ENCODE measurements around the gene PNLDC1. TPM values are rescaled to one million over a fixed set of nuclear protein-coding genes. Genes with fewer than 3 reads are reported as not detected.
"Not testable (repeated sequence)": the region's sequence is repeated elsewhere in the genome, so short reads cannot be mapped to it uniquely, and the experiment has no call there.

Gene PNLDC1
- polyA plus RNA-seq, 6 donors from 2014 or later, result not detected

GRCh38 chr6:159816775-159817174 is 16.7 kb downstream of the PNLDC1 start:
- H3K4me1 Mint-ChIP-seq, result peaks cover 18 to 28% (median 26%) of the 10 kb centered on the region in 3 donors
- H3K27ac Mint-ChIP-seq; H3K4me3 Mint-ChIP-seq; H3K27me3 Mint-ChIP-seq; H3K9me3 Mint-ChIP-seq; ATAC-seq (ENCODE audit: low read depth in 2 of 2); H3K36me3 Mint-ChIP-seq; DNase-seq: not testable (repeated sequence)

DNA sequence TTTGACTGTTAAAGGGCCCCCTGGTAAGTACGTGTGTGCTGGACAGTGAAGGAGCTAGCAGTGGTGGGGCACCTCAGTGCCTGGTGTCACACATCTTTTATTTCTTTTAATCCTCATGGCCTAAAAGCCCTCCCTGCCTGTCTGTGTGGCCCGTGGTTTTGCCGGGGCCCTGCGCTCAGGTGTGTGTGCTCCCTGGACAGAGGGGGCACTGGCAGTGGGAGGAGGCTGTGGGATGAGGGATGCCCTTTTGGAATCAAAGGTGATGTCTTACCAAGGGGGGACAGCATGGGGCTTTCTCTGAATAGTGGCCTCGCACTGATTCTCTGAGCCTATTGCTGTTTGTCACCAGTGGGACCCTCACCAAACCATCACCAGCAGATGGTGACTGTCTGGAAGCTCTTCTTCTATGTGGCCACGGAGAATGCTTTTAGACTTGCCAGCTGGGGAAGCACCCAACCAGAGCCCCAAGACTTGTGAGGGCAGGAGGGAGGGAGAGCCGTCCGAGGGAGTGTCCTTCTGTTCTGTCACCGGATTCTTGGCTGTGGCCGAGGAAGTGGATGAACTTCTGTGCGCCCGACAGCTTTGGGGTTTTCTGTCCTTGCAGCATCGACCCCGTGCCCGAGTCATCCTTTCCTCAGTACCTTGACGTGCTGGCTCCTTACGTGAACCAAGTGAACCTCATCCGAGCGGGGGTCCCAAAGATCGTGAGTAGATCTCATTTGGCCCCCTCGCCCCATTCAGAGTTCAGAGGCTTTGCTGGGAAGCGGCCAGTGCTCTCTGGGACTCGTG is 18.1 kb downstream of the PNLDC1 start:
- H3K27ac Mint-ChIP-seq, result no peak overlapping the region
- no peak for ATAC-seq (ENCODE audit: low read depth in 2 of 2)
- H3K36me3 Mint-ChIP-seq, result peaks cover 0 to 4% of the 10 kb centered on the region in 2 donors
- peaks cover 17 to 27% (median 21%) of the 10 kb centered on the region in 3 donors for H3K4me1 Mint-ChIP-seq
- H3K27me3 Mint-ChIP-seq, result peaks cover 7 to 9% (median 8%) of the 10 kb centered on the region in 3 donors
- no peak for DNase-seq
- H3K9me3 Mint-ChIP-seq, result no peaks in the 10 kb centered on the region
- H3K4me3 Mint-ChIP-seq, result peak overlapping the region in 1 of 8 donors; percentile 15

DNA sequence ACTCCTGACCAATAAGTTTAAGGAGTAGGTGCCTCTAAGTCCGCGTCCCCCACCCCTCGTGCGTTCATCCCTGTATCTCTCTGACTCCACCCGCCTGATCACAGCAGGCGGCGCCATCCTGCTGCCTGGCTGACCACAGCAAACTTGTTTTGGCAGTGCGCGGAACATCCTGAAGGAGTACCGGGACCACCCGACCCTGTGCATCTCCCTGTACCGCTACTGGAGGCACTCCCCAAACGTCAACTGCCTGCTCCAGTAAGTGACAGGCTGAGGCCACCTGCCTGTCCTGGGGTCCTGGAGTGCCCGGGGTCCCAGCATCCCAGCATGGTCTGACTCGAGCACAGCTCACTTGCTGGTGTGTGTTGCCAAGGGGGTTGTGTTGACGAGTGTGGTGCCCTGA is 19.0 kb downstream of the PNLDC1 start:
- H3K36me3 Mint-ChIP-seq, result peaks cover 6 to 8% of the 10 kb centered on the region in 2 donors
- H3K27me3 Mint-ChIP-seq, result peaks cover 8 to 14% (median 9%) of the 10 kb centered on the region in 3 donors
- peaks cover 17 to 27% (median 21%) of the 10 kb centered on the region in 3 donors for H3K4me1 Mint-ChIP-seq
- peak overlapping the region in 1 of 6 donors; percentile 9 for H3K27ac Mint-ChIP-seq
- H3K9me3 Mint-ChIP-seq, result peaks cover 0 to 2% (median 0%) of the 10 kb centered on the region in 7 donors
- peak overlapping the region in 5 of 8 donors; percentile 75 to 91 (median 86) for H3K4me3 Mint-ChIP-seq
- ATAC-seq (ENCODE audit: low read depth in 2 of 2) (no peak), DNase-seq (no peak)

DNA sequence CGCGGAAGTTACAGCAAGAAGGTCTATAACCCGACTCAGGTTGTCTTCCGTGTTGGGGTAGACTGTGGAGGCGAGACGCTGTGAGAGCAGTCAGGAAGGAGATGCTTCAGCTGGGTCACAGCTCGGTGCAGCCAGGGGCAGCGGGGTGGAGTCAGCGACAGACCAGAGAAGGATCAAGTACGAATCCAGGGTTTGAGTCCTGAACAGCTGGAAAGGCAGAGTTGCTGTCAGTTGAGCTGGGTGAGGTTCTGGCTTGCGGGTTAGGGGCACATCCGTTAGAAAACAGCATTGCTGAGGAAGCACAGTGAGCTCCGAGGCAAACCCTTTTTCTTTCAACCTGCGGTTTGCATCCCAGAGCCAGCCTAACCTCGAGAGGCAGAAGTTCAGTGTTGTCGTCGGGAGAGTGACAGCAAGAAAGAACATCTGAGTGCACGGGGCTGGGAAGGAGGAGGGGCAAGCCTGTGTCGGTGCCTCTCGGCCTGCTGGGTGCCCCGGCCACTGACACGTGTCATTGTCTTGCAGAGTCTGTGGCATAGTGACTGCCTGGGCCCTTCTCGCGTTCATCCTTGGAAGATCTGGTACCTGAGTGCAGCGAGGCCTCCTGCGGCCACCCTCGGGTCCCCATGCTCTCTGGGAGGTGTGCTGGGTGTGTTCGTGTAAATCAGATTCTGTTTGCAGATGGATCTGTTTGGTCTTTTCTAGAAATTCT is 20.0 kb downstream of the PNLDC1 start:
- peak; percentile 50 to 73 for ATAC-seq (ENCODE audit: low read depth in 2 of 2)
- H3K36me3 Mint-ChIP-seq, result peaks cover 6 to 9% of the 10 kb centered on the region in 2 donors
- peak overlapping the region; percentile 75 to 94 (median 87) for H3K4me3 Mint-ChIP-seq
- H3K4me1 Mint-ChIP-seq, result peaks cover 17 to 27% (median 21%) of the 10 kb centered on the region in 3 donors
- DNase-seq, result peak; percentile 19
- peaks cover 0 to 3% (median 0%) of the 10 kb centered on the region in 7 donors for H3K9me3 Mint-ChIP-seq
- H3K27ac Mint-ChIP-seq, result peak overlapping the region in 3 of 6 donors; percentile 9 to 83 (median 28)
- H3K27me3 Mint-ChIP-seq, result peaks cover 8 to 14% (median 9%) of the 10 kb centered on the region in 3 donors

- ATAC-seq (ENCODE audit: low read depth in 2 of 2), result no peak
- H3K4me1 Mint-ChIP-seq, result peaks cover 17 to 27% (median 21%) of the 10 kb centered on the region in 3 donors
- DNase-seq, result no peak
- peaks cover 8 to 14% (median 9%) of the 10 kb centered on the region in 3 donors for H3K27me3 Mint-ChIP-seq
- peak overlapping the region in 6 of 8 donors; percentile 75 to 94 (median 84) for H3K4me3 Mint-ChIP-seq
- H3K9me3 Mint-ChIP-seq, result peaks cover 0 to 3% (median 0%) of the 10 kb centered on the region in 7 donors
- peaks cover 6 to 9% of the 10 kb centered on the region in 2 donors for H3K36me3 Mint-ChIP-seq
- peak overlapping the region in 1 of 6 donors; percentile 2 for H3K27ac Mint-ChIP-seq
Observed at GRCh38 chr6:159821122-159821521, 21.0 kb downstream of the PNLDC1 start.

- H3K36me3 Mint-ChIP-seq, result peaks cover 6 to 9% of the 10 kb centered on the region in 2 donors
- peaks cover 17 to 27% (median 21%) of the 10 kb centered on the region in 3 donors for H3K4me1 Mint-ChIP-seq
- peaks cover 8 to 14% (median 9%) of the 10 kb centered on the region in 3 donors for H3K27me3 Mint-ChIP-seq
- DNase-seq, result no peak
- peak overlapping the region in 2 of 8 donors; percentile 4 to 21 for H3K4me3 Mint-ChIP-seq
- H3K27ac Mint-ChIP-seq, result no peak overlapping the region
- peaks cover 0 to 3% (median 0%) of the 10 kb centered on the region in 7 donors for H3K9me3 Mint-ChIP-seq
- ATAC-seq (ENCODE audit: low read depth in 2 of 2), result no peak
Observed at GRCh38 chr6:159821726-159822125, 21.6 kb downstream of the PNLDC1 start.

DNA sequence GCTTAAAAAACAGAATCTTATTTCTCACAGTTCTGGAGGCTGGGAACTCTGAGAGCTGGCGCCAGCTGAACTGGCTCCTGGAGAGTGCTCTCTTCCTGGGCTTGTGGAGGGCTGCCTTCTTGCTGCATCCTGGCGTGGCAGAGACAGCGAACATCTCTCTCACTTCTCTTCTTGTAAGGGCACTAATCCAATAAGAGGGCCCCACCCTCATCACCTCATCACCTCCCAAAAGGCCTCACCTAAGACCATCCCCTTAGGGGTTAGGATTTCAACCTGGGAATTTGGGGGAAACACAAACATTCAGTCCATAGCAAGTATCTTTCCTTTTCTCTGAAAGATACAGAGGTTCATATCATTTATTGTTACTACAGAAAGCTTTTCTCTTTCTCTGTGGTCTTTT is 23.9 kb downstream of the PNLDC1 start:
- Mint-ChIP-seq H3K4me3 (no peak overlapping the region), H3K27ac (no peak overlapping the region), H3K36me3 (peaks cover 6 to 9% of the 10 kb centered on the region in 2 donors), H3K9me3 (peaks cover 0 to 3% (median 0%) of the 10 kb centered on the region in 7 donors), H3K4me1 (peaks cover 17 to 31% (median 21%) of the 10 kb centered on the region in 3 donors), H3K27me3 (peaks cover 8 to 14% (median 9%) of the 10 kb centered on the region in 3 donors)
- DNase-seq (no peak), ATAC-seq (ENCODE audit: low read depth in 2 of 2) (no peak)

- Mint-ChIP-seq H3K27me3 (peaks cover 2 to 14% (median 11%) of the 10 kb centered on the region in 3 donors), H3K4me1 (peaks cover 19 to 33% (median 23%) of the 10 kb centered on the region in 3 donors)
- H3K9me3 Mint-ChIP-seq; ATAC-seq (ENCODE audit: low read depth in 2 of 2); H3K27ac Mint-ChIP-seq; H3K4me3 Mint-ChIP-seq; DNase-seq; H3K36me3 Mint-ChIP-seq: not testable (repeated sequence)
Observed at GRCh38 chr6:159824690-159825089, 24.6 kb downstream of the PNLDC1 start.

GRCh38 chr6:159826004-159826403 is 25.9 kb downstream of the PNLDC1 start:
- no peak overlapping the region for H3K27ac Mint-ChIP-seq
- peaks cover 0 to 3% (median 0%) of the 10 kb centered on the region in 7 donors for H3K9me3 Mint-ChIP-seq
- peaks cover 0 to 24% (median 9%) of the 10 kb centered on the region in 3 donors for H3K27me3 Mint-ChIP-seq
- DNase-seq, result no peak
- peaks cover 6 to 9% of the 10 kb centered on the region in 2 donors for H3K36me3 Mint-ChIP-seq
- peaks cover 13 to 29% (median 18%) of the 10 kb centered on the region in 3 donors for H3K4me1 Mint-ChIP-seq
- no peak for ATAC-seq (ENCODE audit: low read depth in 2 of 2)
- H3K4me3 Mint-ChIP-seq, result no peak overlapping the region

DNA sequence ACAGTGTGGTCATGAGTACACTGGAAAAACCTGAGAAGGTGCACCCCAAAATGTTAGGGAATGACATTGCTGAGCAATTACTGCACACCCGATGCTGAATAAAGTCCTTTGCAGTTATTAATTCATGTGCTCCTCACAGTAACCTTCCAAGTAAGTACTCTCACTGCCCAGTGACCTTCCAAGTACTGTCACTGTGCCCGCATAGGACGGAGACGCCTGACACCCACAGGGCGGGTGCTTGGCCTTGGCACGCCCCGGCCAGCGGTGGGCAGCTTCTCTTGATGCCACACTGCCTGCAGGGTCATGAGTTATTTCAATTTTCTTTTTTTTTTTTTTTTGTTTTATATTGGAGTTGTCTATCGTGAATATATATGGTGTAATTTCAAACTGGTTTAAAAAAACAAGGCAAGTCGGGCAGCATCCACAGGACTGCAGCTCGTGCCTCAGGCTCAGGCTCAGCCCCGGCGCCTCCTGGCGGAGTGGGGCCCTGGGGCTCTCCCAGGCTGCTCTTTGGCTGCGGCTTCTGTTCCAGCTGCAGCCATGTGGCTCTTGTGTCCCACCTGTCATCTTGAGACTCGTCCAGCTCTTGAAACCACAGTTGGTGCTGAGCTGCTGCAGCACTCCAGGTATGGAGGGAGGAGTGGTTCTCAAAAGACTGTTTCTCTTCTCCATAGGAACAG is 27.0 kb downstream of the PNLDC1 start:
- Mint-ChIP-seq H3K27me3 (peaks cover 0 to 29% (median 9%) of the 10 kb centered on the region in 3 donors), H3K9me3 (peaks cover 0 to 3% (median 0%) of the 10 kb centered on the region in 7 donors), H3K4me1 (peaks cover 13 to 22% (median 15%) of the 10 kb centered on the region in 3 donors), H3K27ac (no peak overlapping the region), H3K36me3 (peaks cover 6 to 9% of the 10 kb centered on the region in 2 donors), H3K4me3 (no peak overlapping the region)
- ATAC-seq (ENCODE audit: low read depth in 2 of 2) (no peak), DNase-seq (no peak)

DNA sequence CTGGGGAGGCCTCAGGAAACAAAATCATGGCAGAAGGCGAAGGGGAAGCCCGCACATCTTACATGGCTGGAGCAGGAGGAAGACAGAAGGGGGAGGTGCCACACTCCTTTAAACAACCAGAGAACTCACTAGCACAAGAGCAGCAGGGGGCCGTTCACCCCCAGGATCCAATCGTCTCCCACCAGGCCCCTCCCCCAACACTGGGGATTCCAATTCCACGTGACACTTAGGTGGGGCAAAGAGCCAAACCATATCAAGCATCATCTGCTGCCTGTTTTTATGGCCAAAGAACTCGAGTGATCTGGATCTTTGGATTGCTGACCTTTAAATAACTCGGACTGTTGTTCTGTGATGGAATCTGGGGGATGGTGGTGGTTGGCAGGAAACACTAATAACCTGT is 28.0 kb downstream of the PNLDC1 start:
- peak overlapping the region in 1 of 6 donors; percentile 47 for H3K27ac Mint-ChIP-seq
- H3K9me3 Mint-ChIP-seq, result peaks cover 0 to 3% (median 0%) of the 10 kb centered on the region in 7 donors
- no peak for ATAC-seq (ENCODE audit: low read depth in 2 of 2)
- DNase-seq, result no peak
- peaks cover 0 to 23% (median 5%) of the 10 kb centered on the region in 3 donors for H3K27me3 Mint-ChIP-seq
- H3K4me3 Mint-ChIP-seq, result no peak overlapping the region
- peaks cover 3 to 9% of the 10 kb centered on the region in 2 donors for H3K36me3 Mint-ChIP-seq
- H3K4me1 Mint-ChIP-seq, result peaks cover 11 to 20% (median 15%) of the 10 kb centered on the region in 3 donors

GRCh38 chr6:159829526-159829925 is 29.4 kb downstream of the PNLDC1 start:
- DNase-seq, result no peak

More at GRCh38 chr6:159829526-159829925, 29.4 kb downstream of the PNLDC1 start:
- Mint-ChIP-seq H3K27me3 (peaks cover 0 to 20% (median 0%) of the 10 kb centered on the region in 3 donors), H3K9me3 (no peaks in the 10 kb centered on the region), H3K4me3 (peak overlapping the region in 3 of 8 donors; percentile 30 to 60 (median 41)), H3K36me3 (no peaks in the 10 kb centered on the region), H3K4me1 (peaks cover 10 to 20% (median 15%) of the 10 kb centered on the region in 3 donors), H3K27ac (peak overlapping the region in 3 of 6 donors; percentile 30 to 75 (median 39))
- ATAC-seq (ENCODE audit: low read depth in 2 of 2), result no peak

Data from naive B cell (primary cell).